HCT116 (cell line): ENCODE data around the gene SLC24A3. TPM values are rescaled to one million over a fixed set of nuclear protein-coding genes. Genes with fewer than 3 reads are reported as not detected.

Source experiments
- ATAC-seq: fragments of 200-7000 bp; cut with Tn5 transposase; 2 replicates; pipeline ENCODE4 v1.9.1; 2020; ENCODE audit warnings: mild to moderate bottlenecking, moderate library complexity
- BruUV-seq: library from RNA; stranded (reverse); fragments of 400-500 nt; replicated peaks from 2 replicates; lab custom pipeline; 2021; lab: Mats Ljungman, UMichigan
- CTCF ChIA-PET: fragments of 300-600 bp; sonication (Branson Sonifier 250); formaldehyde crosslinking; loops from one replicate; lab custom pipeline; 2021; ENCODE audit warnings: antibody characterized with exemption; lab: Charles Lee
- POLR2A ChIA-PET: fragments of 300-600, 350-600 bp; sonication (Branson Sonifier 250); formaldehyde crosslinking; loops from one replicate; lab custom pipeline; 2021; ENCODE audit warnings: antibody characterized with exemption; lab: Charles Lee
- RAD21 ChIA-PET, 2 experiments: fragments of 300-600 bp; sonication (Branson Sonifier 250); formaldehyde crosslinking; loops; one replicate each; lab custom pipeline; 2023; ENCODE audit warnings: low total read pairs in 2 of 2; ENCODE audit not compliant: uncharacterized antibody in 2 of 2, unreplicated experiment in 2 of 2, low non-redundant PET in 1 of 2; lab: Charles Lee
- DNase-seq: peaks from one replicate; pipeline ENCODE4 v3.0.0-alpha.2; 2010; ENCODE audit warnings: low read depth, low spot score
- H2AFZ ChIP-seq: fragments of 200-600 bp; shearing (Covaris generic), sonication (generic); 2 replicates; pipeline ENCODE4 v1.6.1; 2017; ENCODE audit warnings: low read depth, mixed run types, mixed read lengths, antibody characterized with exemption, low read length; ENCODE audit not compliant: poor library complexity, severe bottlenecking
- H3K27ac ChIP-seq: 2 replicates; pipeline ENCODE4 v1.5.1; 2012; ENCODE audit warnings: low read depth, low read length
- H3K27me3 ChIP-seq: fragments of 200-600 bp; sonication (generic); 2 replicates; pipeline ENCODE4 v1.6.1; 2016; ENCODE audit warnings: mixed run types, low read length, mixed read lengths; ENCODE audit not compliant: insufficient read depth
- H3K36me3 ChIP-seq, 2 experiments: fragments of 200-500 bp in 1 of 2; fragments of 200-600 bp in 1 of 2; sonication (Bioruptor generic) in 1 of 2; sonication (generic) in 1 of 2; 2 replicates each; pipeline versions ENCODE4 v1.5.1 to v1.6.1; 2014 to 2016; ENCODE audit warnings: low read length in 2 of 2, inconsistent platforms in 1 of 2, mixed read lengths in 1 of 2, mixed run types in 1 of 2; ENCODE audit not compliant: insufficient read depth in 2 of 2, control insufficient read depth in 1 of 2
- H3K4me1 ChIP-seq, 2 experiments: fragments of 200-600 bp in 1 of 2; sonication (generic) in 1 of 2; 2 replicates each; pipeline versions ENCODE4 v1.5.1 to v1.6.1; 2012 to 2017; ENCODE audit warnings: low read length in 2 of 2, inconsistent platforms in 1 of 2, mild to moderate bottlenecking in 1 of 2, mixed read lengths in 1 of 2, mixed run types in 1 of 2, moderate library complexity in 1 of 2; ENCODE audit not compliant: insufficient read depth in 2 of 2, control insufficient read depth in 1 of 2
- H3K4me2 ChIP-seq: fragments of 200-600 bp; sonication (generic); 2 replicates; pipeline ENCODE4 v1.6.1; 2017; ENCODE audit warnings: mixed run types, low read length, mixed read lengths
- H3K4me3 ChIP-seq, 2 experiments: fragments of 200-600 bp in 1 of 2; sonication (generic) in 1 of 2; replicated peaks in 1 of 2; 2 replicates each; pipeline ENCODE4 v1.5.1; 2011 to 2016; ENCODE audit warnings: low read length in 2 of 2, control low read depth in 1 of 2, low read depth in 1 of 2, mild to moderate bottlenecking in 1 of 2, mixed read lengths in 1 of 2, mixed run types in 1 of 2
- H3K79me2 ChIP-seq: fragments of 200-600 bp; sonication (generic); 2 replicates; pipeline ENCODE4 v1.6.1; 2017; ENCODE audit warnings: mild to moderate bottlenecking, mixed run types, low read length, moderate library complexity, mixed read lengths; ENCODE audit not compliant: insufficient read depth
- H3K9ac ChIP-seq: fragments of 200-600 bp; sonication (generic); 2 replicates; pipeline ENCODE4 v1.6.1; 2016; ENCODE audit warnings: low read length, mixed read lengths
- H3K9me2 ChIP-seq: fragments of 200-600 bp; sonication (generic), shearing (Covaris generic); 2 replicates; pipeline ENCODE4 v1.6.1; 2017; ENCODE audit warnings: mixed run types, mild to moderate bottlenecking, moderate library complexity; ENCODE audit not compliant: insufficient read depth
- H3K9me3 ChIP-seq, 2 experiments: fragments of 200-500 bp in 1 of 2; fragments of 200-600 bp in 1 of 2; sonication (Bioruptor generic) in 1 of 2; sonication (generic) in 1 of 2; 2 replicates each; pipeline ENCODE4 v1.6.1; 2014 to 2017; ENCODE audit warnings: low read length in 2 of 2, mixed read lengths in 2 of 2, inconsistent platforms in 1 of 2, low read depth in 1 of 2, mild to moderate bottlenecking in 1 of 2, mixed run types in 1 of 2, moderate library complexity in 1 of 2; ENCODE audit not compliant: control insufficient read depth in 1 of 2, insufficient read depth in 1 of 2
- H4K20me1 ChIP-seq: fragments of 200-600 bp; sonication (generic), shearing (Covaris generic); 2 replicates; pipeline ENCODE4 v1.6.1; 2017; ENCODE audit warnings: mixed run types, mild to moderate bottlenecking, moderate library complexity; ENCODE audit not compliant: insufficient read depth
- CEBPB ChIP-seq: IDR thresholded peaks from 2 replicates; pipeline ENCODE4 v1.6.1; 2012; ENCODE audit warnings: low read depth
- EGR1 ChIP-seq: IDR thresholded peaks from 2 replicates; pipeline ENCODE4 v1.6.1; 2012; ENCODE audit warnings: low read depth
- ELF1 ChIP-seq: IDR thresholded peaks from 2 replicates; pipeline ENCODE4 v1.6.1; 2012; ENCODE audit warnings: low read depth, borderline replicate concordance
- EZH2 ChIP-seq: fragments of 200-600 bp; sonication (generic); IDR thresholded peaks from 2 replicates; pipeline ENCODE4 v1.6.1; 2017; ENCODE audit warnings: antibody characterized with exemption, mixed run types
- EZH2phosphoT487 ChIP-seq: fragments of 200-600 bp; IDR thresholded peaks from 2 replicates; pipeline ENCODE4 v1.6.1; 2018; ENCODE audit warnings: antibody characterized with exemption, borderline replicate concordance
- JUND ChIP-seq: IDR thresholded peaks from 2 replicates; pipeline ENCODE4 v1.6.1; 2012
- POLR2AphosphoS5 ChIP-seq: IDR thresholded peaks from 2 replicates; pipeline ENCODE4 v1.6.1; 2011; ENCODE audit warnings: mild to moderate bottlenecking, low read depth, low read length, moderate library complexity
- RAD21 ChIP-seq: IDR thresholded peaks from 2 replicates; pipeline ENCODE4 v1.6.1; 2012; ENCODE audit warnings: low read depth, mild to moderate bottlenecking
- SIN3A ChIP-seq: IDR thresholded peaks from 2 replicates; pipeline ENCODE4 v1.6.1; 2012; ENCODE audit warnings: low read depth
- SP1 ChIP-seq: IDR thresholded peaks from 2 replicates; pipeline ENCODE4 v1.6.1; 2012; ENCODE audit warnings: low read depth
- SRF ChIP-seq: IDR thresholded peaks from 2 replicates; pipeline ENCODE4 v1.6.1; 2012; ENCODE audit warnings: low read depth
- YY1 ChIP-seq: IDR thresholded peaks from 2 replicates; pipeline ENCODE4 v1.6.1; 2011; ENCODE audit warnings: low read length, low read depth, moderate library complexity, mild to moderate bottlenecking; ENCODE audit not compliant: insufficient replicate concordance; ENCODE audit errors: extremely low read depth
- ZFX ChIP-seq: fragments of 450-650 bp; IDR thresholded peaks from 2 replicates; pipeline ENCODE4 v1.6.1; 2017
- ZNF274 ChIP-seq: fragments of 200-500 bp; sonication (Bioruptor generic); IDR thresholded peaks from 2 replicates; pipeline ENCODE4 v1.6.1; 2014; ENCODE audit warnings: mild to moderate bottlenecking, low read depth, low read length, inconsistent platforms
- intact Hi-C: fragments of 100-400 bp; cut with micrococcal nuclease; formaldehyde crosslinking; loops from 2 replicates; pipeline ENCODE4 v1.10.0; 2022
- total RNA-seq: library from RNA; stranded (reverse); gene quantifications from one replicate; pipeline ENCODE4 v1.2.1, GENCODE V29; 2021; ENCODE audit not compliant: unreplicated experiment
- TF ChIP-seq, protein P1 (sequence below), 3 experiments: fragments of 200-600 bp in 1 of 3; sonication (generic) in 1 of 3; IDR thresholded peaks in 2 of 3; conservative IDR thresholded peaks in 1 of 3; 2 replicates each; pipeline ENCODE4 v1.5.1; 2012 to 2017; ENCODE audit warnings: low read depth in 2 of 3, low read length in 2 of 3, antibody characterized with exemption in 1 of 3, borderline replicate concordance in 1 of 3, control low read depth in 1 of 3, mild to moderate bottlenecking in 1 of 3, mixed read lengths in 1 of 3, mixed run types in 1 of 3, moderate library complexity in 1 of 3; ENCODE audit not compliant: insufficient read depth in 1 of 3
- TF ChIP-seq, protein P2 (sequence below): IDR thresholded peaks from 2 replicates; pipeline ENCODE4 v1.6.1; 2012

Gene SLC24A3
- total RNA-seq, 1 experiment from 2014 or later, result not detected

DNA sequence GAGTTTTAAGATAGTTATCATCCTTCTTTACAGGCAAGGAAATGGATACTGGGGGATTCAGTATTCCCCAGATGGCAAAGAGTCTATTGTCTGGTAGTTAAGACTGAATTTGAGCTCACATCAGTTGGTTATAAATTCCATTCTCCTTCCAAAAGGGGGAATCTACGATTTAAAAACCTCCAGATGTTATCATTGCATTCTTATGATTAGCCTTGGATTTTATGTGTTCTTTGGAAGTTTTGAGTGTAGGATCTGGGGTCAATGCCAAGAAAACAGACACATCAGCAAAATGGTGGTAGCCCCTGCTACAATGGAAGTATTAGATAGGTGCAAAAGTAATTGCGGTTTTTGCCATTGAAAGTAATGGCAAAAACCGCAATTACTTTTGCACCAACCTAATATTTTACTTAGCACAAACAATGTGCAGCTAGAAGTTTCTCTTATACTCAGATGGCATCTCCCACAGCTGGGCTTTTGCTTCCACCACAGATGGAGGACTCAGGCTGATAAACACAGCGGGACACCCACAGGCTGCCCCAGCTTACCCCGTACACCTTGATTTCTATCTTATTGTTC lies 377.4 kb downstream of the SLC24A3 start:
- Histone ChIP-seq H3K9ac (no peak overlapping the region), H3K27ac (no peak overlapping the region), H3K4me2 (no peak overlapping the region), H4K20me1 (no peaks in the 10 kb centered on the region), H3K4me3 (no peak overlapping the region), H3K36me3 (no peaks in the 10 kb centered on the region), H2AFZ (no peak overlapping the region), H3K79me2 (no peaks in the 10 kb centered on the region), H3K27me3 (peaks cover 30% of the 10 kb centered on the region; the same call in 1 of the 2 replicates), H3K9me3 (no peaks in the 10 kb centered on the region), H3K9me2 (no peaks in the 10 kb centered on the region), H3K4me1 (no peaks in the 10 kb centered on the region)
- ChIA-PET CTCF (interaction anchor here (2.2 kb wide), 1 partner anchor 73 kb away, joined by 6 read pairs; no protein-coding TSS in a partner anchor), RAD21 (no interaction called here), POLR2A (no interaction called here)
- intact Hi-C loops, result loop anchor here (5.0 to 10.0 kb wide), 2 partner anchors 72 to 1175 kb away; no protein-coding TSS in a partner anchor
- BruUV-seq, result no TSS peak
- ATAC-seq (no peak), DNase-seq (no peak)
- TF ChIP-seq EGR1 (no peak), ZNF274 (no peak), SIN3A (no peak), EZH2phosphoT487 (no peak), JUND (no peak), EZH2 (no peak), RAD21 (no peak), SP1 (no peak), POLR2AphosphoS5 (no peak), CEBPB (no peak), ELF1 (no peak), YY1 (no peak), ZFX (no peak), SRF (no peak)
- TF ChIP-seq, protein P1, sequence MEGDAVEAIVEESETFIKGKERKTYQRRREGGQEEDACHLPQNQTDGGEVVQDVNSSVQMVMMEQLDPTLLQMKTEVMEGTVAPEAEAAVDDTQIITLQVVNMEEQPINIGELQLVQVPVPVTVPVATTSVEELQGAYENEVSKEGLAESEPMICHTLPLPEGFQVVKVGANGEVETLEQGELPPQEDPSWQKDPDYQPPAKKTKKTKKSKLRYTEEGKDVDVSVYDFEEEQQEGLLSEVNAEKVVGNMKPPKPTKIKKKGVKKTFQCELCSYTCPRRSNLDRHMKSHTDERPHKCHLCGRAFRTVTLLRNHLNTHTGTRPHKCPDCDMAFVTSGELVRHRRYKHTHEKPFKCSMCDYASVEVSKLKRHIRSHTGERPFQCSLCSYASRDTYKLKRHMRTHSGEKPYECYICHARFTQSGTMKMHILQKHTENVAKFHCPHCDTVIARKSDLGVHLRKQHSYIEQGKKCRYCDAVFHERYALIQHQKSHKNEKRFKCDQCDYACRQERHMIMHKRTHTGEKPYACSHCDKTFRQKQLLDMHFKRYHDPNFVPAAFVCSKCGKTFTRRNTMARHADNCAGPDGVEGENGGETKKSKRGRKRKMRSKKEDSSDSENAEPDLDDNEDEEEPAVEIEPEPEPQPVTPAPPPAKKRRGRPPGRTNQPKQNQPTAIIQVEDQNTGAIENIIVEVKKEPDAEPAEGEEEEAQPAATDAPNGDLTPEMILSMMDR (IDR thresholded peaks at IDR 0.05 in 2 of 3, conservative IDR thresholded peaks at IDR 0.05 in 1 of 3; ENCODE audit: borderline replicate concordance in 1 of 3, insufficient read depth in 1 of 3, low read depth in 2 of 3, low read length in 2 of 3), result no peak
- TF ChIP-seq, protein P2, sequence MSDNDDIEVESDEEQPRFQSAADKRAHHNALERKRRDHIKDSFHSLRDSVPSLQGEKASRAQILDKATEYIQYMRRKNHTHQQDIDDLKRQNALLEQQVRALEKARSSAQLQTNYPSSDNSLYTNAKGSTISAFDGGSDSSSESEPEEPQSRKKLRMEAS, result no peak
